ENCODE data around the gene ARMCX5.

Gene ARMCX5

DNA sequence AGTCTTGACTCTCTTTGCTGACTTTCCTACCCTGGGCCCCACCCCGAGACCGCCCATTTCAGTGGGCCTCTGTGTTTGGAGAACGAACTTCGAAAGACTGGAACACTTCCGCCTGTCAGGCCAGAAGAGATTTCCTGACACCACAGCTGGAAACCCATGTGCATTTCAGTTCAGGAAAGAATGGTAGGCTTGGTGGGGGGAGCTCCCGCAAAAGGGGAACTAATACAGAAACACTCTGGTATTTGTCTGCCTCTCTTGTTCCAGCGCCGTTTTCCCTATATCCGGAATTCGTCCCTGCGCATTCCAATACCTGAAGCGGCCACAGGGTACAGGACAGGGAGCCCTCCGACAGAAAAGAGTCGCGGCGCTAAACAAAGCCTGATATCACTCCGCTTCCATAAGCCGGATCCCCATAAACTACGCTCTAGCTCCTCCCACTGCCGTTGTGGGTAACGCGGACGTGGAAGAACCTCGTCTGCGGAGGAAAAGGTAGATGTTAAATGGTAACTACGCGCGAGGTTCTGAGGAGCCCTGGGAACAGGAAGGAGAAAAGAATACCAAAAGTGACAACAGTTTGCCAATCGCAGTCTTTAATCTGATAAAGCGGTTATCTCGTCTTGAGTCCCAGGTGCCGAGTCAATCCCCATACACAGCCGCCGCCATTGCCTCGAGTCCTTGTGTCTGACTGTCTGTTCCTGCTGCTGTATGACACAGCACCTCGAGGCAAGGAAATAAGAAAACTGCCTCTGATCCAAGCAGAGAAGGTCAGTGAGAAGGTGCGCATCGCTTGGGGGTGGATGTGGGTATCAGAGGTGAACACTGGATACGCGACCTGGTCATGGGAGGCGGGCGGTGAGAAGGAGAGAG is at the start of gene ARMCX5:
Gene ARMCX5 (plus strand): TSS at position 432 of the 867 bp plus-strand sequence. CDS start 2,627 bp downstream, outside the sequence.
- peak; percentile 38 to 65 (median 40) for DNase-seq (ENCODE audit: low read depth in 3 of 3)

DNA sequence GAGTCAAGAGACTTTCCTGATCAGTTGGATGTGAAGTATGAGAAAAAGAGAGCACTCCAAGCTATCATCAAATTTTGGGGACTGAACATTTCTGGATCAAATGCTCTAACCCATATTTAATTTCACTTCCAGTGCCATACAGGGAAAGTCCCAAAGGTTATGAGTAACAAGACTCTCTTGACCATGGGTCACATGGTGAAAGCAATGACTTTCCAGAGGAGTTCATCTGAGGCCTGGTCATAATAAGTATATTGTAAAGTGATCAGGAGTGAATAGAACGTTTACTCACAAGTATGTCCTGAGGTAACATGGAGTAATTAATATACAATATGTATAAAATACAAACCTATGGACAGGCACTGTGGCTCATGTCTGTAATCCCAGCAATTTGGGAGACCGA is 40.7 kb upstream of the ARMCX5 start:
- DNase-seq (ENCODE audit: low read depth in 3 of 3) = no peak

DNA sequence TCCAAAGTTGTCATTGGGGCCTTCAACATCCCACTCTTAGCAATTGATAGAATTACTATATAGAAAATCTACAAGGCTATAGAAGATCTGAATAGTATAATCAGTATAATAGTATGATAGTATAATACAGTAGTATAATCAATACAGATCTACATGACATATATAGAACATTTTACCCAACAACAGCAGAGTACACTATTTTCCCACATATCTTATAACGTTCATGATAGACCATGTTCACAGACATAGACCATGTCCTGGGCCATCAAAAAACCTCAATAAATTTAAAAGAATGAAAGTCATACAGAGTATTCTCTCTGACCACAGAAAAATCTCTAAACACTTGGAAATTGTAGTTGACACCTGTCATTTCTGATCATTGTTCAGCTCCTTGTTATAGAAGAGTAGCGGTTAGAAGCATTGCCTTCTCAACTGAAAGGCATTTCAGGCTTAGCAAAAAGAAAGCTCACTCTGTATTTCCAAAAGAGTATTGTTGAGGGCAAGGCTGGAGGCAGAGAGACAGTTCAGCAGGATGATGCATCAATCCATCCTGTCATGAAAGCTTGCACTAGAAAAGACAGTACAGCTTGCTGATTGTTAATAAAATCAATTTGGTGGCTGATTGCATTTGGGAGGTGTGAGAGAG is 38.8 kb upstream of the ARMCX5 start:
- no peak for DNase-seq (ENCODE audit: low read depth in 3 of 3)

DNA sequence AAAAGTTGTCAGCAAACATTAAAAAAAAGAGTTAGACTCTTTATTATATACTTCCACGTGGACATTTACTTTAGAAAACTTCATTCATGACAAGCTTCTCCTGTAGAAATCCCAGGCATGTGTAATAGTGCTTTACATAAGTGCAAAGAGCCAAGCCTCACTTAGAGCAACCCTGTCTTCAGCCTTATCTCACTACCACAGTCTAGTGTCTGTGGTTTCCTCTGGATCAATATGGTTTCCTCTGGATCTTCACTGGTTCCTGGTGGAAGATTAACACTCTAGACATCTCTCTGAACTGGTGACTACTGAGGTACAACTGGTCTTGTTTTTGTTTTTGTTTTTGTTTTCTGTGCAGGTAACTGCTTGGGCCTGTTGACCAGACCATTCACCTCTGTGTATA is 18.4 kb upstream of the ARMCX5 start:
- DNase-seq (ENCODE audit: low read depth in 3 of 3) = no peak

DNA sequence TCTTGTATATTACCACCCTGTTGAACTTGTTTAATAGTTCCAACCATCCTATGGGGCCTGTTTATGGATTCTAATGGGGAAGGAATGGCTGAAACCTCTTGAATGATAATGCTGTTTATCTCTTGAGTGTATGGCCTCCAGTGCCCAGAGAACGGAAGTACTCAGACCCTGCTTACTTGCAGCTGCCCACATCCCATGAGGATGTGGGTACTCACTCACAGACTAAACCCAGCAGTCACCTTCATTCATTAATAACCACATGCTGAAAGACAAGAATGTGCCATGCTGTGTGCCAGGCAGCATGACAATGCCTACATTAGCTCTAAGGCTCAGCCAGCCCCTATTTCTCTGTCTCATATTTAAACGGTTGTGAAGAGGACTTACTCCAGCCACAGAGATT is 5.9 kb upstream of the ARMCX5 start:
- DNase-seq (ENCODE audit: low read depth in 3 of 3) = no peak

DNA sequence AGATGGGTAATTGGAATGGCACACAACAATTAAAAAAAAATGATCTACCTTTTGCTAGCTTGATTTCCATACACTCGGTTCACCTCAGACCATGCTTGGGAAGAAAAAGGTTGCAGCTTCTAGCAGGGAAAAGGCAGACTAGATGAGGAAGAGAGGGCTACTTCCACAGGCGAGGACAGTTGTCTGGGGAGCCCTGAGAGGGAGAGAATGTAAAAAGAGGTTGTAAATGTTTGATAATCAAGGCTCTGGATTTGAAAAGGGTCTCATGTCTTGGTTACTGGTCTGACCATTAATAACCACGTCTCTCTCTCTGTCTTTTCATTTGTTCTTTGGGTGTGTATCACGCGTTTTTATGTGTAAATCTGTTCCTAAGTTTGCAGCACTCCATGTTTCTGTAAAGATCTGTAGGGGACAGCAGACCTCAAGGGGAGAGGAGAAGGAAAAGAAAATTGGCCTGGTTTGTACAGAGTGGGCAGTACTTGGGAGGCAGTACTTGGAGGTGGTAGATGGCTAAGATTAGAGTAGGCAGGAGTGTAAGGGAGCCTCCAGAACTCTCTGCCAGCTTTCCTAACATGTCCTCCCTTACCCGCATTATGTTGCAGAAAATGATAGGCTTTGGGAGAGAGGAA is 750 bp downstream of the ARMCX5 start:
- no peak for DNase-seq (ENCODE audit: low read depth in 3 of 3)

DNA sequence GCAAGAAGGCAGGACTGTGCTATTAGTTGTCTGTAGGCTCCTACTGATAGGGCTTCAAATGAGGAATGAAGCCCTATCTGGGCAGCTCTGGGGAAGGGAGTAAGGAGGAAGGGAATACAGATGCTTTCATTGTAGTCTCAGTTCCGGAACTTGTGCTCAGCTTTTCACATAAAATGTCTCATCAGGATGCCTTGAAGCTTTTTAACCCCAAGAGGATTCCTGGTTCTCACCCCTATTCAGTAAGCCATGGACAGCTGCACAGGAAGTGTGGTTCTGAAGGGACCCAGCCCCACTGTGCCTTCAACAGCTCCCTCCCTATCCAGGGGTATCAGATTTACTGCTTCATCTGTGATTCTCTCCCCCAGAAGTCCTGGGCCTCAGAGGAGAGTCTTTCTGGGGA is 5.0 kb downstream of the ARMCX5 start:
- DNase-seq (ENCODE audit: low read depth in 3 of 3) = no peak

DNA sequence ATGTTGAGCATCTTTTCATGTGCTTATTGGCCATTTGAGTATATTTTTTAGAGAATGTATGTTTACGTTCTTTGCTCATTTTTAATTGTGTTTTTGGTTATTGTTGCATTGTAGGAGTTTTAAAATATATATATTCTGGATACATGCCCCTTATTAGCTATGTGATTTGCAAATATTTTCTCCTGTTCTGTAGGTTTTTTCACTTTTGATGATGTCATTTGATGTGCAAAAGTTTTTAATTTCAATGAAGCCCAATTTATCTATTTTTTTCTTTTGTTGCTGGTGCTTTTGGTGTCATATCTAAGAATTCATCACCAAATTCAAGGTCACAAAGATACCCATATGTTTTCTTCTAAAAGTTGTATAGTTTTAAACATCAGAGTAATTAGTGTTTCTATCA is 6.8 kb downstream of the ARMCX5 start:
- no peak for DNase-seq (ENCODE audit: low read depth in 3 of 3)

DNA sequence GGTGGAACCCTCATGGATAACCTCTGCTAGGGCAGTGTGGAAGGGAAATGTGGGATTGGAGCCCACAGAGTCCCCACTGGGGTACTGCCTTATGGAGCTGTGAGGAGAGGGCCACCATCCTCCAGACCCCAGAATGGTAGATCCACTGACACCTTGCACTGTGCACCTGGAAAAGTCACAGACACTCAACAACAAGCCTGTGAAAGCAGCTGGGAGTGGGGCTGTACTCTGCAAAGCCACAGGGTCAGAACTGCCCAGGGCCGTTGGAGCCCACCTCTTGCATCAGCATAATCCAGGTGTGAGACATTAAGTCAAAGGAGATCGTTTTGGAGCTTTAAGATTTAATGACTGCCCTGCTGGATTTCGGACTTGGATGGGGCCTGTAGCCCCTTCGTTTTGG is 11.6 kb downstream of the ARMCX5 start:
- DNase-seq (ENCODE audit: low read depth in 3 of 3) = no peak

DNA sequence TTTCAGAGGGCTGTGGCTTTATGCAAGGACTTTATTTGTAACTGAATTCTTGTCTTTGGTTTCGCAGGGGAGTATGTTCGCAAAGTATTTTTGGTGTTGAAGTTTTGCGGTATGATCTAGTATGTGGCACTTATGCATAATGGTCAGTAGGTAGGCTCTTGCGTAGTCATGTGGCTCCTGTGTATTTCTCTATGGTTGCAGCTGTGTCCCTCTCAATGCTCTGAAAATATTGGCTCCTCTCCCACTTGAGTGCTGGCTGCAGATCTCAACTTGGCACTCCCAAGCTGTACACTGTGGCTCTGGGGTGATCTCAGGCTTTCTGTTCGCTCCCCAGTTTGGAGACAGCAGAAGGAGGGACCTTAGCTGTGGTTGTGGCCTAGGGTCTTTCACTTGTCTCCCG is 24.8 kb downstream of the ARMCX5 start:
- no peak for DNase-seq (ENCODE audit: low read depth in 3 of 3)

DNA sequence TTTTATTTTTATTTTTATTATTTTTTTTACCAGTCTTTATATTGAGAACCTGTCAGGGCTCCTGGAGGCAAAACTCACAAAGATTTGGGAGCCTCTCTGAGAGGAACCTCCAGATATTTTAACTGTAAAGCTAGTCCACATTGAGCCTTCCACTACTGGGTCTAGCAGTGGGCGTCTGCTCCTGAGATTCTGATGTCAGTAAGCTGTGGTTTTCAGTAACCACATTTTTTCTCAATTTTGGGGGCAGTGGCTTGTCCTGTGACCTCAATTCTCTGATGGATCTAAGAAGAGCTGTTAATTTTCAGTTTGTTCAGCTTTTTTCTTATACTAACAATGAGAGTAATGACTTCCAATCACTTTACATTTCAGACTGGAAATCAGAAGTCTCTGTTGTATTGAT is 28.3 kb downstream of the ARMCX5 start:
- no peak for DNase-seq (ENCODE audit: low read depth in 3 of 3)

DNA sequence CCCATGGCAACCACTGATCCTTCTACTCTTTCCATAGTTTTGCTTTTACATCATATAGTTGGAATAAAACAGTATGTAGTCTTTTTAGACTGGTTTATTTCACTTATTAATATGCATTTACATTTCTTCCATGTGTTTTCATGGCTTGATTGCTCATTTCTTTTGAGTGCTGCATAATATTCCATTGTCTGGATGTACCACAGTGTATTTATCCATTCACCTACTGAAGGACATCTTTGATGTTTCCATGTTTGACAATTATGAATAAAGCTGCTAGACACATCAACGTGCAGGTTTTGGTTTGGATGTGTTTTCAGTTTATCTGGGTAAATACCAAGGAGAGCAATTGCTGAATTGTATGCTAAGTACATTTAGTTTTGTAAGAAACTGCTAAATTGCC is 38.2 kb downstream of the ARMCX5 start:
- no peak for DNase-seq (ENCODE audit: low read depth in 3 of 3)

DNA sequence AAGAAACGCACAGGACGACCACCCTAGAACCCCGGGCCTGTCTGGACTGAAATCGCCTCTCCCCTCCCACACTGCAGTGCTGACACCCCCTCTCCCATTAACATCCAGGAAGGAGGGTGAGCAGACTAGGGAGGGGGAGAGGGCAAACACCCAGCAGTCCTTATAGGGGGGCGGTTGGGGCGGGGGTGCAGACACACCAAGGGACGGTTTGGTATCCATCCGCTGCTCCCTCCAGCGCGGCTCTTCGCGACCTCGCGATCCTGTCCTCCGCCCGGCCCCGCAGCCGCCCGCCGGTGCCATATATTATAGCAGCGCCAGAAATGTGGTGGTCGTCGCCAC is 51.6 kb downstream of the ARMCX5 start:
- DNase-seq (ENCODE audit: low read depth in 3 of 3) = no peak

DNA sequence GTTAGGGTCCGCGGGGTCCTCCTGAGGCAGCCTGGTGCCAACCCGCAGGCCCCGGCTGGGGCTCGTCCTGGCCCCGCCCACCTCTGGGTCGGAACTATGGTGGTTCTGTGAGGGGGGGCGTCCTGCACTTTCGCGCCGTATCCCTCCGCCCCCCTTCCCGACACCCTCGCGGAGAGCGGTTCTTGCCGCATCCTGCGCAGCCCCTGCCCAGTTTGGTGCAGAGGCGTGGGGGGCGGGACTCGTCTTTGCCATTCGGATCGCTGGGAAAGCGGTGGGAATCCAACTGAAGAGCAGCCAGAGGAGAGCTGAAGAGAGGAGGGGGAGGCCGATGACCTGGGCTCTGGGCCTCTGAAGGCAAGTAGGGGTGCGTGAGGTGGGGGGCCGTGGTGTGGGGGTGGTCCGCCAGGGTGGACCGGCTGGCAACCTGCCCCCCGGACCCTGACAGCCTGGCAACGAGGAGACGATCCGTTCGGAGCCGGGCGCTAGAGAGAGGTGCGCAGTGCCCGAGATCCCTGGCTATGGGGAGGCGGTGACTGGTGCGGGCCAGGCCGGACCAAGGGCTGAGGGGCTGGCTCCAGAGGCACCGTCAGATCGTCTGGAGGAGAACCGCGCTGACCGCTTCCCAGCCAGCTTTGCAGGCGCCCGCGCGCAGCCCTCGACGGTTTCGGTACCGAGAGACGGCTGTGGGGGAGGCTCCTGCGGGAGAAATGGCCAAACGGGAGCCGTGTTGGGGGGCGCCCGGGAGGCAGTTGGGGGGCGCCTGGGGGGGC is 52.1 kb downstream of the ARMCX5 start, which contains the start of gene GPRASP1:
Gene GPRASP1 (plus strand): TSS at position 242 of the 770 bp plus-strand sequence. CDS start 2,431 bp downstream, outside the sequence.
- peak in 2 of 3 experiments; percentile 12 to 27 for DNase-seq (ENCODE audit: low read depth in 3 of 3)

DNA sequence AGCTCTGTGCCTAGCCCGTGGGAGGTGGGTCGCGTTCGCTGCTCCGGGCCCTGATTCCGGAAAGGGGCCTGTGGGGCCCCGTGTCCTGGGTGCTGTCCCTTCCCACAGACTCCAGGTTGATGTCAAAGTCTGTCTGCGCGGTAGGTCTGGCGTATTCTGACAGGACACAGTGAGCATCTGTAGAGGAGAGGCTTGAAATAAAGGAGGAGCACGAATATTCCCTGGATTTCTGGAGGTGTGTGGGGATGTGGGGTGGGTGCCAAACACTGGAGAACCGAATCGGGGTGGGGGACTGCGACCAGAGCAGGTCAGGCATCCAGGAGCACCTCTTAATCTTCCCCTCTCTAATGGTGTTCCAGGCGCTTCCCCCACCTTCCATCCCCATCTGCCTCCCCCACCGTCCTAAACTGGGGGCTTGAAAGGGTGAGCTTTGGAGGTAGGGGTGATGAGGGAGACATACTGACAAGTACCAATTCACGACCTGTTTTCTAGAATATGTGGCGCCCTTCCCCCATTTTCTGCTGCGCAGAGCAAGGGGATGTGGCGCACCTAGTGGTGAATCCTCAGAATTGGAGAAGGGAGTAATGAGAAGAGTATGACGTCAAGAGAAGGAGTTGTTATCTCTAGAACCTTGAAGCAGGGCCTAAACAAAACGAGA is 52.8 kb downstream of the ARMCX5 start:
- peak in 2 of 3 experiments; percentile 26 to 28 for DNase-seq (ENCODE audit: low read depth in 3 of 3)
